ENCODE data around the gene DNMT3L. TPM values are rescaled to one million over a fixed set of nuclear protein-coding genes. Genes with fewer than 3 reads are reported as not detected.

DNMT3L gene
- total RNA-seq: not detected in 2 replicates

GRCh38 chr21:44261675-44262295 is at the start of gene DNMT3L:
TSS of gene DNMT3L (minus strand) at chr21:44261897. CDS start at chr21:44261259, 638 bp downstream.

DNA sequence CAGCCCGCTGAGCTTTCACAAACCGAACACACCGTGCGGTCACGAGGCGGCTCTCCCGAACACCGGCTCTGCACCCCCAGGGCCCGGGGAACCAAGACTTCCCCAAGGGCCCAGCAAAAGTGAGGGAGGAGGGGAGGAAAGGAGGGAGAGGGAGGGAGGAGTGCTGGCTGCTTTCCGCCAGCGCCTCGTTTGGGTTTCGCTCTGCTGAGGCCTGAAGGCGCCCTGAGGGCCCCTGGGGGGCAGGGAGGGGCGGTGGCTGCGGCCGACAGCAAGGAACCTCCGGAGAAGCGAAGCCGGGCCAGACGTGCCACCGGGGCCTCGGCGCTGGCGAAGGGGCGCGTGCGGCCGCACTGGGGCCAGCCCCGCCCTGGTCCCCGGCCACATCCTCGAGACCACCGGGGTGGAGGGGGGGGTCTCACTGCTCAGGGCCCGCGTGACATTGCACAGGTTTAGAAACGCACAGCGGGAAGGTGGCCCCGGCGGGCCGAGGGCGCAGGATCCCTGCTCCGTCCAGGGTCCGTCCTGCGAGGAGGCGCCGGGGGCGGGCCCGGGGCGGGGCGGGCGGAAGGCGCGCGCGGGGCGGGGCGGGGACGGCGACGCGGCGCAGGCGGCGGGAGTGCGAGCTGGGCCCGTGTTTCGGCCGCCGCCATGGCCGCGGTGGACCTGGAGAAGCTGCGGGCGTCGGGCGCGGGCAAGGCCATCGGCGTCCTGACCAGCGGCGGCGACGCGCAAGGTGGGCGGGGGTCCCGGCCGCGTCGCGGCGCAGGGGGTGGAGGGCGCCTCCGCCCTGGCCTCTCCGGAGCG is 38.0 kb upstream of the DNMT3L start, which contains the start of gene PFKL:
TSS of gene PFKL (plus strand) at position 596 of the 804 bp plus-strand sequence. CDS start at position 649, 53 bp downstream.

DNA sequence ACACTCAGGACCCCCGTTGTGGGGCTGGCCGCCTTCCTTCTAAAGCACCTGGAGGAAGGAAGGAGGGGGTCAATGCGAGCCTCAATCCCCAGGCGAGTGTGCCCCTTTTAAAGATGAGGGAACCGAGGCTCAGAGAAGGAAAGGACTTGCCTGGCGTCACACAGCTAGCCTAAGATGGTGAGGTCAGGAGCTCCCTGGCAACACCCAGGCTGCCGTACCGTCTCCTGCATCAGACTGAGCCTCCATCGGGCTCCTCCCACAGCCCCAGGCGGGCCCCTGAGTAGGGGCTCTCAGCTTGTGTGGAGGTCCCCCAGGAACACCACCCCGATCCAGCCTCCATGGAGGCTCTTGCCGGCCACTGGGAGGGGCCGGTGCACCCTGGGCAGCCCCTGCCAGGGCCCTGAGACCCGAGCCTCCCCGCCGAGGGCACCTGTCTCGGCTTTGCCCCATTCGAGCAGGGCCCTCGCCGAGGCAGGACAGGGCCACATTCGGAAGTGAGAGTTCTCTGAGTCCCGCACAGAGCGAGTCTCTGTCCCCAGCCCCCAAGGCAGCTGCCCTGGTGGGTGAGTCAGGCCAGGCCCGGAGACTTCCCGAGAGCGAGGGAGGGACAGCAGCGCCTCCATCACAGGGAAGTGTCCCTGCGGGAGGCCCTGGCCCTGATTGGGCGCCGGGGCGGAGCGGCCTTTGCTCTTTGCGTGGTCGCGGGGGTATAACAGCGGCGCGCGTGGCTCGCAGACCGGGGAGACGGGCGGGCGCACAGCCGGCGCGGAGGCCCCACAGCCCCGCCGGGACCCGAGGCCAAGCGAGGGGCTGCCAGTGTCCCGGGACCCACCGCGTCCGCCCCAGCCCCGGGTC is 23.7 kb upstream of the DNMT3L start, which contains the start of gene AIRE:
TSS of gene AIRE (plus strand) at position 739 of the 855 bp plus-strand sequence. CDS start 131 bp downstream, outside the sequence.

DNA sequence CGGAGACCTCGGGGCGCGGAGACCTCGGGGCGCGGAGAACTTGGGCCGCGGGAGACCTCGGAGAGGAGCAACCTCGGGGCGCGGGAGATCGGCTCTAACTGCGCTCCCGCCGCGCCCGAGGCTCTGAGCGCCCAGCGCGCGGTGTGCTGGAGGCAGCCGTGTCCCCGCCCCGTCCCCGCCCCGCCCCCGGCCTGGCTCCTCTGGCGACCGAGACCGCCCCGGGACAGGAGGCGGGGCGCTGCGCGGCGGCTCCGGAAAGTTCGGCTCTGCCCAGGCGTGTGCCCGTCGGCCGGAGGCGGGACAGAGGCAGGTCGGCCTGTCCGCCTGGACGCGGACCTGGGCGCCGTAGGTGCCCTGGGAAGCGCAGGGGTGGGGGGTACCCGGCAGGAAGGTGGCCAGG is 20.9 kb downstream of the DNMT3L start, which contains the start of gene ICOSLG:
TSS of gene ICOSLG (minus strand) at position 102 of the 400 bp plus-strand sequence. CDS start 126 bp downstream, outside the sequence.

Other genes starting within 250 kb of the DNMT3L start
- 17.2 and 30.4 TPM in 2 replicates for gene TRAPPC10, start 249.6 kb downstream of the DNMT3L start, total RNA-seq
- gene PWP2, start 154.5 kb downstream of the DNMT3L start, total RNA-seq: 1.1 and 4.7 TPM in 2 replicates
- 15.1 and 21.7 TPM in 2 replicates for gene GATD3, start 128.2 kb downstream of the DNMT3L start, total RNA-seq
- gene ICOSLG, start 21.0 kb downstream of the DNMT3L start, total RNA-seq: 0.97 and 14.0 TPM in 2 replicates
- not detected in 2 replicates for gene AIRE, start 24.0 kb upstream of the DNMT3L start, total RNA-seq
- 217 and 452 TPM in 2 replicates for gene PFKL, start 38.2 kb upstream of the DNMT3L start, total RNA-seq
- gene CFAP410, start 77.5 kb upstream of the DNMT3L start, total RNA-seq: 4.0 and 5.5 TPM in 2 replicates
- 0.76 and 2.1 TPM in 2 replicates for gene TRPM2, start 91.7 kb upstream of the DNMT3L start, total RNA-seq
- 0.97 and 2.0 TPM in 2 replicates for gene LRRC3, start 193.6 kb upstream of the DNMT3L start, total RNA-seq

Data from bladder microvascular endothelial cell (primary cell).